Measurements from ENCODE around the gene GPHN. TPM values are rescaled to one million over a fixed set of nuclear protein-coding genes. Genes with fewer than 3 reads are reported as not detected.

The GPHN gene
- total and polyA plus RNA-seq, 2 of the 8 experiments (the other 6 are each of a cell fraction or from before 2014, with no cell fraction given), result 6.0 to 16.0 TPM

GRCh38 chr14:67016856-67017255 lies 508.9 kb downstream of the GPHN start:
- no peaks in the 10 kb centered on the region for H3K4me1 ChIP-seq (replicated peaks in 1 of 4; ENCODE audit: control insufficient read depth in 3 of 4, insufficient read depth in 4 of 4, low read length in 3 of 4)
- H3K79me2 ChIP-seq (ENCODE audit: control insufficient read depth in 1 of 2, insufficient read depth in 2 of 2, low read length in 2 of 2), result no peaks in the 10 kb centered on the region
- H3K23me2 ChIP-seq (ENCODE audit: low read depth, low read length), result no peaks in the 10 kb centered on the region
- no peaks in the 10 kb centered on the region for H3K9me3 ChIP-seq (ENCODE audit: insufficient read depth in 2 of 2, low read depth in 1 of 2, low read length in 1 of 2)
- H3K4me3 ChIP-seq (ENCODE audit: extremely low read depth in 1 of 4, insufficient read depth in 2 of 4, low read depth in 3 of 4, low read length in 4 of 4), result no peak overlapping the region
- no peaks in the 10 kb centered on the region for H4K20me1 ChIP-seq (replicated peaks in 1 of 2; ENCODE audit: control insufficient read depth in 1 of 2, insufficient read depth in 2 of 2, low read length in 2 of 2)
- no peaks in the 10 kb centered on the region for H3K27me3 ChIP-seq (replicated peaks in 1 of 4; ENCODE audit: control insufficient read depth in 3 of 4, extremely low read depth in 1 of 4, insufficient read depth in 3 of 4, low read length in 3 of 4)
- no peak overlapping the region for H2BK120ac ChIP-seq (replicated peaks; ENCODE audit: low read depth, low read length)
- no peak overlapping the region for H2BK15ac ChIP-seq (ENCODE audit: low read length)
- no peak overlapping the region for H4K5ac ChIP-seq (ENCODE audit: insufficient read length, low read depth, low read length)
- H4K8ac ChIP-seq (ENCODE audit: extremely low read depth, insufficient read depth, low read length), result no peak overlapping the region
- no peak for DNase-seq (ENCODE audit: low read depth in 1 of 2, low spot score in 2 of 2)
- no peak overlapping the region for H2BK5ac ChIP-seq (ENCODE audit: low read depth, low read length)
- H2BK20ac ChIP-seq (ENCODE audit: low read length), result no peak overlapping the region
- no peak overlapping the region for H3K18ac ChIP-seq (ENCODE audit: extremely low read depth, low read length)
- no peaks in the 10 kb centered on the region for H3K36me3 ChIP-seq (ENCODE audit: control insufficient read depth in 2 of 4, insufficient read depth in 4 of 4, low read length in 3 of 4)
- H3K9ac ChIP-seq (replicated peaks in 1 of 4; ENCODE audit: extremely low read depth in 1 of 4, low read depth in 3 of 4, low read length in 3 of 4), result no peak overlapping the region
- H3K27ac ChIP-seq (ENCODE audit: low read depth, low read length), result no peak overlapping the region
- no peak overlapping the region for H3K14ac ChIP-seq (ENCODE audit: insufficient read length)
- H3K23ac ChIP-seq (ENCODE audit: insufficient read length), result no peak overlapping the region
- no peaks in the 10 kb centered on the region for H3K79me1 ChIP-seq (ENCODE audit: low read depth, low read length)
- ChIA-PET CTCF (ENCODE audit: partially characterized antibody) (no interaction called here), POLR2A (ENCODE audit: partially characterized antibody) (no interaction called here)
- H3K56ac ChIP-seq (replicated peaks; ENCODE audit: insufficient read length, low read depth, low read length), result no peak overlapping the region
- no peak overlapping the region for H4K91ac ChIP-seq (replicated peaks; ENCODE audit: insufficient read length, low read length)
- H2BK12ac ChIP-seq (ENCODE audit: low read depth, low read length), result no peak overlapping the region
- H3K4me2 ChIP-seq (ENCODE audit: insufficient read depth in 1 of 2, low read depth in 2 of 2, low read length in 2 of 2), result no peak overlapping the region
- H2AFZ ChIP-seq (ENCODE audit: low read length), result no peak overlapping the region
- no peak overlapping the region for H2AK5ac ChIP-seq (ENCODE audit: low read depth, low read length)
- no peak for FAIRE-seq
- H3K4ac ChIP-seq (replicated peaks; ENCODE audit: insufficient read length, low read depth, low read length), result no peak overlapping the region
- TF ChIP-seq USF2 (IDR thresholded peaks at IDR 0.05; ENCODE audit: low read length), result no peak
- no peak for TF ChIP-seq SP4 (IDR thresholded peaks at IDR 0.05; ENCODE audit: low read length)
- TF ChIP-seq YY1 (IDR thresholded peaks at IDR 0.05; ENCODE audit: low read depth, low read length), result no peak
- TF ChIP-seq KDM1A (IDR thresholded peaks at IDR 0.05; ENCODE audit: borderline replicate concordance, low read length), result no peak
- no peak for TF ChIP-seq CTBP2 (IDR thresholded peaks at IDR 0.05; ENCODE audit: borderline replicate concordance, insufficient read depth, insufficient read length, low read length)
- TF ChIP-seq BCL11A (IDR thresholded peaks at IDR 0.05; ENCODE audit: low read depth in 2 of 2, low read length in 2 of 2), result no peak
- no peak for TF ChIP-seq E2F6 (IDR thresholded peaks at IDR 0.05)
- TF ChIP-seq TAF1 (IDR thresholded peaks at IDR 0.05; ENCODE audit: low read depth, low read length), result no peak
- no peak for TF ChIP-seq JUND (IDR thresholded peaks at IDR 0.05; ENCODE audit: low read length)
- TF ChIP-seq BACH1 (IDR thresholded peaks at IDR 0.05; ENCODE audit: low read length), result no peak
- no peak for TF ChIP-seq TBP (IDR thresholded peaks at IDR 0.05; ENCODE audit: low read depth, low read length)
- no peak for TF ChIP-seq HDAC6 (IDR thresholded peaks at IDR 0.05; ENCODE audit: low read depth, low read length)
- no peak for TF ChIP-seq SRF (IDR thresholded peaks at IDR 0.05; ENCODE audit: low read depth, low read length)
- no peak for TF ChIP-seq FOSL1 (IDR thresholded peaks at IDR 0.05; ENCODE audit: insufficient read depth, low read depth, low read length)
- no peak for TF ChIP-seq SAP30 (IDR thresholded peaks at IDR 0.05; ENCODE audit: insufficient read depth, insufficient replicate concordance, low read length)

Data from H1 (cell line).